HG03280 (cell line): ENCODE data around the gene LRRTM3.

Experiments used
- ATAC-seq: cut with Tn5 transposase; IDR thresholded peaks from one replicate; pipeline ENCODE4 v1.9.1; 2021; ENCODE audit warnings: mild to moderate bottlenecking, moderate library complexity; ENCODE audit not compliant: unreplicated experiment

Gene LRRTM3

GRCh38 chr10:66931949-66932343 is 6.1 kb downstream of the LRRTM3 start:
- ATAC-seq, result no peak

GRCh38 chr10:66934711-66935110 is 8.9 kb downstream of the LRRTM3 start:
- no peak for ATAC-seq

- ATAC-seq, result no peak
Observed at GRCh38 chr10:66940965-66941364, 15.1 kb downstream of the LRRTM3 start.

GRCh38 chr10:66941491-66941890 is 15.7 kb downstream of the LRRTM3 start:
- no peak for ATAC-seq

- ATAC-seq, result no peak
Observed at GRCh38 chr10:66942407-66942806, 16.6 kb downstream of the LRRTM3 start.

- ATAC-seq, result no peak
Observed at GRCh38 chr10:66943590-66943989, 17.8 kb downstream of the LRRTM3 start.

- no peak for ATAC-seq
Observed at GRCh38 chr10:66951896-66952295, 26.1 kb downstream of the LRRTM3 start.

GRCh38 chr10:66958466-66958865 is 32.6 kb downstream of the LRRTM3 start:
- ATAC-seq, result no peak

- ATAC-seq, result no peak
Observed at GRCh38 chr10:66964946-66965345, 39.1 kb downstream of the LRRTM3 start.

GRCh38 chr10:66980246-66980815 is 54.5 kb downstream of the LRRTM3 start:
- no peak for ATAC-seq

GRCh38 chr10:66981361-66982052 is 55.7 kb downstream of the LRRTM3 start:
- ATAC-seq, result no peak

- no peak for ATAC-seq
Observed at GRCh38 chr10:66982053-66982420, 56.2 kb downstream of the LRRTM3 start.

- no peak for ATAC-seq
Observed at GRCh38 chr10:66982792-66983474, 57.1 kb downstream of the LRRTM3 start.

- no peak for ATAC-seq
Observed at GRCh38 chr10:66983475-66983818, 57.6 kb downstream of the LRRTM3 start.

- no peak for ATAC-seq
Observed at GRCh38 chr10:66990143-66990830, 64.5 kb downstream of the LRRTM3 start.

GRCh38 chr10:66996996-66997395 is 71.2 kb downstream of the LRRTM3 start:
- ATAC-seq, result no peak

GRCh38 chr10:66999762-67000545 is 74.1 kb downstream of the LRRTM3 start:
- no peak for ATAC-seq

GRCh38 chr10:67004690-67005089 is 78.9 kb downstream of the LRRTM3 start:
- no peak for ATAC-seq

- ATAC-seq, result no peak
Observed at GRCh38 chr10:67005981-67006380, 80.1 kb downstream of the LRRTM3 start.

- ATAC-seq, result no peak
Observed at GRCh38 chr10:67011480-67011879, 85.6 kb downstream of the LRRTM3 start.

GRCh38 chr10:67011981-67012380 is 86.1 kb downstream of the LRRTM3 start:
- ATAC-seq, result no peak
